Heart left ventricle (tissue), 16 donors: ENCODE measurements around the gene DOK5. TPM values are rescaled to one million over a fixed set of nuclear protein-coding genes. Genes with fewer than 3 reads are reported as not detected.

Experiments
- ATAC-seq, 4 donors: fragments of 200-7000 bp; cut with Tn5 transposase; one replicate each; pipeline ENCODE4 v1.9.1; 2020 to 2022; ENCODE audit warnings: moderate library complexity in 4 of 4, mild to moderate bottlenecking in 3 of 4, moderate number of reproducible peaks in 1 of 4
- DNase-seq, 5 donors: peaks; one replicate each; pipeline ENCODE4 v3.0.0-alpha.2; 2020
- H3K27ac ChIP-seq, 12 donors: fragments of 200-600 bp; sonication (generic) in 4 of 12; one replicate each; pipeline versions ENCODE4 v1.5.0 to v1.8.0; 2016 to 2022; ENCODE audit warnings: mild to moderate bottlenecking in 2 of 12
- H3K27me3 ChIP-seq, 9 donors: fragments of 200-600 bp; sonication (generic) in 2 of 9; one replicate each; pipeline versions ENCODE4 v1.5.1 to v1.8.0; 2016 to 2022; ENCODE audit warnings: mild to moderate bottlenecking in 3 of 9
- H3K36me3 ChIP-seq, 9 donors: fragments of 200-600 bp; sonication (generic) in 2 of 9; one replicate each; pipeline versions ENCODE4 v1.5.0 to v1.8.0; 2018 to 2022; ENCODE audit warnings: mild to moderate bottlenecking in 2 of 9
- H3K4me1 ChIP-seq, 12 donors: fragments of 200-600 bp; sonication (generic) in 4 of 12; one replicate each; pipeline versions ENCODE4 v1.5.0 to v1.8.0; 2016 to 2022; ENCODE audit warnings: mild to moderate bottlenecking in 3 of 12
- H3K4me3 ChIP-seq, 12 donors: fragments of 200-600 bp; sonication (generic) in 4 of 12; one replicate each; pipeline versions ENCODE4 v1.5.0 to v1.8.0; 2017 to 2022; ENCODE audit warnings: mild to moderate bottlenecking in 9 of 12, moderate library complexity in 4 of 12
- H3K9me3 ChIP-seq, 12 donors: fragments of 200-600 bp; sonication (generic) in 4 of 12; one replicate each; pipeline versions ENCODE4 v1.5.0 to v1.8.0; 2016 to 2022; ENCODE audit warnings: mild to moderate bottlenecking in 1 of 12
- POLR2A ChIP-seq, 2 donors: fragments of 450-650 bp; IDR thresholded peaks; one replicate each; pipeline ENCODE4 v1.6.1; 2017; ENCODE audit warnings: antibody characterized with exemption in 2 of 2, mild to moderate bottlenecking in 2 of 2, moderate library complexity in 2 of 2
- WGBS, 4 donors: extraction: QIAGEN DNeasy Blood & Tissue Kit in 2 of 4; methylation state at CpG; one replicate each; pipeline versions ENCODE4 v1.1.5 to v1.1.7; 2013 to 2018; 5-methylcytosine and 5-hydroxymethylcytosine counted together
- intact Hi-C, 10 donors: fragments of 100-400 bp; cut with DNase I; formaldehyde crosslinking; loops; one replicate each; pipeline versions ENCODE4 v1.11.1 to v1.14.2; 2022
- polyA plus RNA-seq, 2 donors: library from polyadenylated mRNA; stranded (reverse); fragments of 200-250 nt; gene quantifications; one replicate each; pipeline ENCODE4 v1.2.3, GENCODE V29; 2013
- total RNA-seq, 9 donors: library from RNA; depleted of rRNA in 2 of 9; stranded (reverse); fragments of >200 nt in 2 of 9; fragmentation: NEBNext Ultra II Directional in 3 of 9; extraction: Animal tissue kit (Norgen Biotek cat#: 25700) in 3 of 9; gene quantifications; one replicate each; pipeline versions ENCODE4 v1.1.0 to v1.2.4, GENCODE V29; 2016 to 2023
- TF ChIP-seq, protein P1 (sequence below), 12 donors: fragments of 200-600 bp; sonication (generic) in 4 of 12; IDR thresholded peaks; one replicate each; pipeline versions ENCODE4 v1.5.0 to v1.8.0; 2018 to 2022; ENCODE audit warnings: antibody characterized with exemption in 12 of 12, mild to moderate bottlenecking in 5 of 12
- donor health status: ischemic (EF 13 %, LVEDD 7.1; RV severe dilation, severe dysfunction).
- donor health status: healthy with polysubstance abuse.
- donor health status: DM: no; HTN: yes; CAD: no.
- donor health status: DM: no; HTN: no; CAD: no.
- donor health status: ischemic (EF 25% LVEDD 6.9; RV normal size, moderate dysfunction).
- donor health status: ischemic (EF 25% LVEDD 5.7; RV mildly dilated, moderate dysfunction).
- donor health status: healthy.
- donor health status: DM: yes; HTN: yes; CAD: no.
- donor health status: ischemic (EF 35%, LVEDD 5.7; RV mildly dilated, moderate dysfunction).
- donor health status: nonischemic (EF 11% LVEDD 7.7; RV severe dilation, severe dysfunction).
- donor health status: DM: yes; HTN: yes; CAD: no.
- donor health status: PGD.
- donor health status: ischemic (EF 29% LVEDD 5.4; RV normal size, mild dysfunction).
- donor health status: nonischemic (EF 23%, LVEDD 6.1; RV moderate dilation, normal function).

Gene DOK5
- total and polyA plus RNA-seq, 11 donors, result 3.4 to 23.5 (median 6.4) TPM

DNA sequence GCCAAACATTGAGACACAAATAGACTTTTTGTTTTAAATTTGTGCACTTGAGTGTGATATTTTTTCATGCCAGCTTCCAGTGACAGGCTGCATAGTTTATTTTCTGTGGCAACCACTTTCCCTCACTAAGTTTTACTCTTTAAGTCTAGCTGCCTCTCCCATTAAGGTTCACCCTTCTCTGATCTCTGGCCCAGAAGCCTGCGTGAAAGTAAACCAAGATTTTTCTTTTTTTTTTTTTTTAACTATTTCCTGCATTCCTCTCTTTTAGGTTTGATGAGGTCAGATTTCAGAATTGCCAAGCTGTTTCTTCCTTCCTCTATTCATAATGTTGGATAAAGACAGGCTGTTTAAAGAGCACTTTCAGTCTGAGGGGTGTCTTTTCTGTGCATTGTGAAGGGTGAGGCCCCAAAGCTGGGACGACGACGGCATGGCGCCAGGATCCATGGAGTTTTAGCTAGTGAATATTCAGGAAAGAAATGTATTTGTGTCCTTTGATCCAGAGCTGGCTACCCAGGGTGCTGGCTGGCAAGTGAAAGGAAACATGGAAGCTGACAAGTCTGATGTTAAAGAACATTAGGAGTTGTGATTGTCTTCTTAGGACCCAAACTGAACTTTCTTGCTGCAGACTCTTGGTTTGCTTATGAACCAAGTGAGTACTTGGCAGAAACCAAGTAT is 50.7 kb downstream of the DOK5 start:
- H3K4me1 ChIP-seq, result peaks cover 0 to 34% (median 14%) of the 10 kb centered on the region in 12 donors
- DNase-seq (no peak), ATAC-seq (no peak)
- peaks cover 0 to 9% (median 0%) of the 10 kb centered on the region in 12 donors for H3K9me3 ChIP-seq
- no peak for TF ChIP-seq POLR2A (IDR thresholded peaks at IDR 0.05)
- TF ChIP-seq, protein P1, sequence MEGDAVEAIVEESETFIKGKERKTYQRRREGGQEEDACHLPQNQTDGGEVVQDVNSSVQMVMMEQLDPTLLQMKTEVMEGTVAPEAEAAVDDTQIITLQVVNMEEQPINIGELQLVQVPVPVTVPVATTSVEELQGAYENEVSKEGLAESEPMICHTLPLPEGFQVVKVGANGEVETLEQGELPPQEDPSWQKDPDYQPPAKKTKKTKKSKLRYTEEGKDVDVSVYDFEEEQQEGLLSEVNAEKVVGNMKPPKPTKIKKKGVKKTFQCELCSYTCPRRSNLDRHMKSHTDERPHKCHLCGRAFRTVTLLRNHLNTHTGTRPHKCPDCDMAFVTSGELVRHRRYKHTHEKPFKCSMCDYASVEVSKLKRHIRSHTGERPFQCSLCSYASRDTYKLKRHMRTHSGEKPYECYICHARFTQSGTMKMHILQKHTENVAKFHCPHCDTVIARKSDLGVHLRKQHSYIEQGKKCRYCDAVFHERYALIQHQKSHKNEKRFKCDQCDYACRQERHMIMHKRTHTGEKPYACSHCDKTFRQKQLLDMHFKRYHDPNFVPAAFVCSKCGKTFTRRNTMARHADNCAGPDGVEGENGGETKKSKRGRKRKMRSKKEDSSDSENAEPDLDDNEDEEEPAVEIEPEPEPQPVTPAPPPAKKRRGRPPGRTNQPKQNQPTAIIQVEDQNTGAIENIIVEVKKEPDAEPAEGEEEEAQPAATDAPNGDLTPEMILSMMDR (IDR thresholded peaks at IDR 0.05), result no peak
- intact Hi-C loops, result no loop called here
- H3K27me3 ChIP-seq, result no peaks in the 10 kb centered on the region
- H3K27ac ChIP-seq, result peak overlapping the region in 8 of 12 donors; percentile 20 to 85 (median 79)
- no peaks in the 10 kb centered on the region for H3K36me3 ChIP-seq
- H3K4me3 ChIP-seq, result no peak overlapping the region
- 42 to 53% (median 46%) methylated on average over 5 of the region's 5 CpGs for WGBS, 4 donors

DNA sequence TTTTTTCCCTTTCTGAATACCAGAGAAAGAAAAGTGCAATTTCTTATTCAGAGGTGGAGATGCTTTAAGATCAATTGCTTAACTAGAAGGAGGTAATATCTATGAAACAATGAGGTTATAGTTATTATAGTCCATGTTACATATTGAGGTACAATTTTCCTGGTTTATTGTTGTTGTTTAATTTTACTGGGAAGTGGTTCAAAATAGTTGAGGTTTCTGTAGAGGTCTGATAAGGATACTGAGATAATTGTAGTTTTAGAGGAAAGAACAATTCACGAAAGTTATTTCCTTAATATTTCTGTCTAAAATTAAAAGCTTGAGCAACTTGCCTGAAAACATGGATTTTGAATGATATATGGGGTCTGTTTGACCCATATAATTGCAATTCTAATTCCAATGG is 51.4 kb downstream of the DOK5 start:
- Histone ChIP-seq H3K9me3 (peaks cover 0 to 9% (median 0%) of the 10 kb centered on the region in 12 donors), H3K4me3 (no peak overlapping the region), H3K4me1 (peaks cover 0 to 34% (median 14%) of the 10 kb centered on the region in 12 donors), H3K27me3 (no peaks in the 10 kb centered on the region), H3K36me3 (no peaks in the 10 kb centered on the region), H3K27ac (peak overlapping the region in 3 of 12 donors; percentile 81 to 85 (median 85))
- TF ChIP-seq POLR2A (IDR thresholded peaks at IDR 0.05), result no peak
- TF ChIP-seq, protein P1 (IDR thresholded peaks at IDR 0.05), result no peak
- WGBS, 4 donors, result 49 to 56% (median 50%) methylated on average over 1 of the region's 1 CpG
- no peak for ATAC-seq
- no peak for DNase-seq
- intact Hi-C loops, result no loop called here

DNA sequence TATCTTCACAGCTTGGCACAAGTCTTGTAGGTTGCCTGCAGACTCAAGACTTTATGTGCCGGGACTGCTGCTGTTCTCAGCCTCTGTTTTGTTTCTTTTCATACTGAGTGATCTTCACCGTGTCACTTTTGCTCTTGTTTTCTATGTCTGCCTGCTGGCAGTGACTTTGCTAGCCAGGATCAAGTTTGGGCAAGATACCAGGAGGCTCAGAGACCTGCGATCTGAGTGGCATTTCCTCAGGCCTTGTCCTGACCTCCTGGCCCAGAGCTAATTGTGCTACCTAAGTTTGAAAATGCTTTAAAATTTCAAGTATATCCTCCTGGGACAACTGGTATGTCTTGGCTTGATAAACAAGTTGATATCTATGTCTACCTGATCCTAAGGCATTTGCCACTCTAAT is 57.2 kb downstream of the DOK5 start:
- 39 to 69% (median 47%) methylated on average over 3 of the region's 3 CpGs for WGBS, 4 donors
- Histone ChIP-seq H3K36me3 (no peaks in the 10 kb centered on the region), H3K27ac (peak overlapping the region in 3 of 12 donors; percentile 26 to 48 (median 35)), H3K4me3 (no peak overlapping the region), H3K4me1 (peaks cover 0 to 21% (median 1%) of the 10 kb centered on the region in 12 donors), H3K27me3 (no peaks in the 10 kb centered on the region), H3K9me3 (peaks cover 0 to 12% (median 0%) of the 10 kb centered on the region in 12 donors)
- intact Hi-C loops, result no loop called here
- DNase-seq (no peak), ATAC-seq (peak in 1 of 4 donors; percentile 46)
- TF ChIP-seq, protein P1 (IDR thresholded peaks at IDR 0.05), result no peak
- TF ChIP-seq POLR2A (IDR thresholded peaks at IDR 0.05), result no peak

DNA sequence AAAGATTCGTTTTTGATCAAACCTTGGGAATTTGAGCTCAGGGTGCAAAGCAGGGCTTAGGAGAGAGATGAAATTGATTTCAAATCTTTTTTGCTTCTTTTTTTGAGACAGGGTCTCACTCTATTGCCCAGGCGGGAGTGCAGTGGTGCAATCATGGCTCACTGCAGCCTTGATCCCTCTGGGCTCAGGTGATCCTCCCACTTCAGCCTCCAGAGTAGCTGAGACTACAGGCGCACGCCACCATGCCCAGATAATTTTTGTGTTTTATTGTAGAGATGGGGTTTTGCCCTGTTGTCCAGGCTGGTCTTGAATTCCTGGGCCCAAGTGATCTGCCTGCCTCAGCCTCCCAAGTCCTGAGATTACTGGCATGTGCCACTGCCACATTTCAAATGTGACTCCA is 58.7 kb downstream of the DOK5 start:
- H3K27me3 ChIP-seq, result no peaks in the 10 kb centered on the region
- no peak for DNase-seq
- no peak for ATAC-seq
- H3K27ac ChIP-seq, result no peak overlapping the region
- H3K4me1 ChIP-seq, result peaks cover 0 to 21% (median 1%) of the 10 kb centered on the region in 12 donors
- TF ChIP-seq, protein P1 (IDR thresholded peaks at IDR 0.05), result no peak
- no peak for TF ChIP-seq POLR2A (IDR thresholded peaks at IDR 0.05)
- WGBS, 4 donors, result 89 to 98% (median 93%) methylated on average over 4 of the region's 4 CpGs
- peaks cover 0 to 26% (median 4%) of the 10 kb centered on the region in 12 donors for H3K9me3 ChIP-seq
- no peak overlapping the region for H3K4me3 ChIP-seq
- no peaks in the 10 kb centered on the region for H3K36me3 ChIP-seq
- intact Hi-C loops, result no loop called here
